B cell (primary cell): Measurements from ENCODE around the gene CSRP3. TPM values are rescaled to one million over a fixed set of nuclear protein-coding genes. Genes with fewer than 3 reads are reported as not detected.

Experiments used
- ATAC-seq: fragments of 200-7000 bp; cut with Tn5 transposase; one replicate; pipeline ENCODE4 v1.10.0; 2021; ENCODE audit warnings: low read depth, mild to moderate bottlenecking, moderate number of reproducible peaks, moderate library complexity
- CTCF ChIA-PET: fragments of 350-600 bp; sonication (Branson Sonifier 250); formaldehyde crosslinking; loops from one replicate; lab custom pipeline; 2021; ENCODE audit warnings: antibody characterized with exemption, inconsistent platforms; lab: Charles Lee
- POLR2A ChIA-PET: fragments of 350-600 bp; sonication (Branson Sonifier 250); formaldehyde crosslinking; loops from one replicate; lab custom pipeline; 2021; ENCODE audit warnings: antibody characterized with exemption; lab: Charles Lee
- DNase-seq: peaks from one replicate; pipeline ENCODE4 v3.0.0; 2013
- H2AFZ ChIP-seq: 2 replicates; pipeline ENCODE4 v1.6.1; 2012; ENCODE audit warnings: mild to moderate bottlenecking, low read depth, low read length; ENCODE audit not compliant: insufficient read depth, poor library complexity, severe bottlenecking
- H3K27ac ChIP-seq, 2 donors: 1 replicate in 1 of 2; 2 replicates in 1 of 2; pipeline ENCODE4 v1.5.1; 2012 to 2013; ENCODE audit warnings: low read length in 2 of 2, mild to moderate bottlenecking in 2 of 2, moderate library complexity in 1 of 2
- H3K27me3 ChIP-seq, 4 experiments: fragments of 200-600 bp in 1 of 4; sonication (generic) in 1 of 4; replicated peaks in 1 of 4; 1 replicate in 2 of 4; 2 replicates in 2 of 4; pipeline versions ENCODE4 v1.6.1 to v1.7.0; 2013 to 2016; ENCODE audit warnings: low read length in 3 of 4, mild to moderate bottlenecking in 2 of 4, mixed read lengths in 1 of 4, moderate library complexity in 1 of 4; ENCODE audit not compliant: insufficient read depth in 4 of 4, control insufficient read depth in 3 of 4; ENCODE audit errors: control extremely low read depth in 1 of 4
- H3K36me3 ChIP-seq, 2 experiments: replicated peaks in 1 of 2; 1 replicate in 1 of 2; 2 replicates in 1 of 2; pipeline versions ENCODE4 v1.6.1 to v1.7.1; 2013; ENCODE audit warnings: low read length in 1 of 2; ENCODE audit not compliant: insufficient read depth in 2 of 2, control insufficient read depth in 1 of 2; ENCODE audit errors: control extremely low read depth in 1 of 2, extremely low read depth in 1 of 2
- H3K4me1 ChIP-seq, 2 donors: fragments of 200-600 bp in 1 of 2; sonication (generic) in 1 of 2; 1 replicate in 1 of 2; 2 replicates in 1 of 2; pipeline versions ENCODE4 v1.5.1 to v1.6.1; 2013 to 2017; ENCODE audit warnings: low read length in 2 of 2; ENCODE audit not compliant: control insufficient read depth in 2 of 2, insufficient read depth in 2 of 2
- H3K4me2 ChIP-seq: replicated peaks from 2 replicates; pipeline ENCODE3; 2012; ENCODE audit warnings: mild to moderate bottlenecking, low read depth, low read length; ENCODE audit not compliant: poor library complexity, severe bottlenecking
- H3K4me3 ChIP-seq, 5 experiments: fragments of 200-600 bp in 1 of 5; sonication (generic) in 1 of 5; 1 replicate in 3 of 5; 2 replicates in 2 of 5; pipeline versions ENCODE4 v1.5.1 to v1.7.0; 2011 to 2016; ENCODE audit warnings: low read length in 4 of 5, mild to moderate bottlenecking in 4 of 5, low read depth in 2 of 5, control low read depth in 1 of 5, moderate library complexity in 1 of 5; ENCODE audit not compliant: insufficient read depth in 1 of 5; ENCODE audit errors: control extremely low read depth in 1 of 5, extremely low read depth in 1 of 5
- H3K79me2 ChIP-seq: fragments of 200-600 bp; sonication (generic); one replicate; pipeline ENCODE4 v1.6.0; 2016; ENCODE audit warnings: low read length; ENCODE audit not compliant: control insufficient read depth, insufficient read depth
- H3K9ac ChIP-seq: fragments of 200-600 bp; sonication (generic); 2 replicates; pipeline ENCODE4 v1.6.1; 2017; ENCODE audit warnings: mild to moderate bottlenecking, low read length, moderate library complexity
- H3K9me3 ChIP-seq, 3 donors: one replicate each; pipeline versions ENCODE4 v1.6.1 to v1.7.1; 2013; ENCODE audit warnings: low read length in 2 of 3; ENCODE audit not compliant: control insufficient read depth in 2 of 3, insufficient read depth in 1 of 3; ENCODE audit errors: control extremely low read depth in 1 of 3
- H4K20me1 ChIP-seq: 2 replicates; pipeline ENCODE4 v1.6.0; 2012; ENCODE audit warnings: mild to moderate bottlenecking, low read length; ENCODE audit not compliant: insufficient read depth, control insufficient read depth, poor library complexity, severe bottlenecking
- H3K27ac Mint-ChIP-seq: one replicate; pipeline ENCODE4 v1.8.0; 2021; ENCODE audit warnings: mixed read lengths
- H3K27me3 Mint-ChIP-seq: one replicate; pipeline ENCODE4 v1.8.0; 2021; ENCODE audit warnings: mixed read lengths
- H3K4me1 Mint-ChIP-seq: one replicate; pipeline ENCODE4 v1.8.0; 2021; ENCODE audit warnings: mixed read lengths
- H3K4me3 Mint-ChIP-seq: one replicate; pipeline ENCODE4 v1.8.0; 2021; ENCODE audit warnings: mixed read lengths
- H3K9me3 Mint-ChIP-seq: one replicate; pipeline ENCODE4 v1.8.0; 2022; ENCODE audit warnings: mixed read lengths; ENCODE audit not compliant: insufficient read depth
- EZH2 ChIP-seq: IDR thresholded peaks from 2 replicates; pipeline ENCODE4 v1.6.1; 2012; ENCODE audit warnings: borderline replicate concordance, low read depth, mild to moderate bottlenecking, moderate library complexity, low read length; ENCODE audit not compliant: insufficient read depth, poor library complexity, severe bottlenecking
- WGBS: methylation state at CpG from one replicate; pipeline ENCODE4 v1.1.5; 2013; ENCODE audit warnings: missing lambda C conversion rate; ENCODE audit not compliant: insufficient coverage; 5-methylcytosine and 5-hydroxymethylcytosine counted together
- intact Hi-C: fragments of 100-400 bp; cut with micrococcal nuclease; formaldehyde crosslinking; loops from one replicate; pipeline ENCODE4 v1.10.0; 2022
- polyA plus RNA-seq: library from polyadenylated mRNA; depleted of rRNA; stranded (reverse); fragments of >200 nt; gene quantifications from 2 replicates; pipeline ENCODE4 v1.2.3, GENCODE V29; 2012
- total RNA-seq, 2 donors: library from RNA; stranded (reverse); fragments of 120-200 nt in 1 of 2; gene quantifications; 1 replicate in 1 of 2; 2 replicates in 1 of 2; pipeline versions ENCODE4 v1.2.3 to v1.2.4, GENCODE V29; 2013 to 2022
- TF ChIP-seq, protein P1 (sequence below): fragments of 200-600 bp; IDR thresholded peaks from one replicate; pipeline ENCODE4 v1.8.0; 2022; ENCODE audit warnings: antibody characterized with exemption, mild to moderate bottlenecking

The CSRP3 gene
- total and polyA plus RNA-seq, 2 donors (not counting 1 experiment from before 2014, with no cell fraction given), result not detected

- DNase-seq (no peak), ATAC-seq (no peak)
- H3K27ac Mint-ChIP-seq, result no peak overlapping the region
- CTCF ChIA-PET, result interaction anchor here (1.5 to 2.5 kb wide), 2 partner anchors 10 to 11 kb away, joined by 4 to 5 read pairs; no protein-coding TSS in a partner anchor
- WGBS, result 100% methylated on average over 1 of the region's 1 CpG
- H3K4me3 Mint-ChIP-seq, result no peak overlapping the region
- peaks cover 10% of the 10 kb centered on the region for H3K4me1 Mint-ChIP-seq
- TF ChIP-seq, protein P1, sequence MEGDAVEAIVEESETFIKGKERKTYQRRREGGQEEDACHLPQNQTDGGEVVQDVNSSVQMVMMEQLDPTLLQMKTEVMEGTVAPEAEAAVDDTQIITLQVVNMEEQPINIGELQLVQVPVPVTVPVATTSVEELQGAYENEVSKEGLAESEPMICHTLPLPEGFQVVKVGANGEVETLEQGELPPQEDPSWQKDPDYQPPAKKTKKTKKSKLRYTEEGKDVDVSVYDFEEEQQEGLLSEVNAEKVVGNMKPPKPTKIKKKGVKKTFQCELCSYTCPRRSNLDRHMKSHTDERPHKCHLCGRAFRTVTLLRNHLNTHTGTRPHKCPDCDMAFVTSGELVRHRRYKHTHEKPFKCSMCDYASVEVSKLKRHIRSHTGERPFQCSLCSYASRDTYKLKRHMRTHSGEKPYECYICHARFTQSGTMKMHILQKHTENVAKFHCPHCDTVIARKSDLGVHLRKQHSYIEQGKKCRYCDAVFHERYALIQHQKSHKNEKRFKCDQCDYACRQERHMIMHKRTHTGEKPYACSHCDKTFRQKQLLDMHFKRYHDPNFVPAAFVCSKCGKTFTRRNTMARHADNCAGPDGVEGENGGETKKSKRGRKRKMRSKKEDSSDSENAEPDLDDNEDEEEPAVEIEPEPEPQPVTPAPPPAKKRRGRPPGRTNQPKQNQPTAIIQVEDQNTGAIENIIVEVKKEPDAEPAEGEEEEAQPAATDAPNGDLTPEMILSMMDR, result no peak
- TF ChIP-seq EZH2, result no peak
- intact Hi-C loops, result no loop called here
- no peak overlapping the region for H3K27ac ChIP-seq
- no peak overlapping the region for H2AFZ ChIP-seq
- no peaks in the 10 kb centered on the region for H3K9me3 Mint-ChIP-seq
- H3K4me2 ChIP-seq, result no peak overlapping the region
- peaks cover 8% of the 10 kb centered on the region in 2 donors for H3K4me1 ChIP-seq
- H3K4me3 ChIP-seq, result no peak overlapping the region
- POLR2A ChIA-PET, result no interaction called here
- peaks cover 0 to 7% (median 0%) of the 10 kb centered on the region in 3 donors for H3K9me3 ChIP-seq
- no peaks in the 10 kb centered on the region for H3K36me3 ChIP-seq
- no peaks in the 10 kb centered on the region for H4K20me1 ChIP-seq
- H3K27me3 ChIP-seq, result peaks cover 0 to 23% (median 12%) of the 10 kb centered on the region in 4 experiments
- H3K9ac ChIP-seq, result no peak overlapping the region
- H3K27me3 Mint-ChIP-seq, result peaks cover 25% of the 10 kb centered on the region
- H3K79me2 ChIP-seq, result no peaks in the 10 kb centered on the region
Measured at GRCh38 chr11:19246816-19247215, 45.0 kb upstream of the CSRP3 start.

- H3K79me2 ChIP-seq, result no peaks in the 10 kb centered on the region
- 100% methylated on average over 1 of the region's 5 CpGs for WGBS
- no peak overlapping the region for H3K4me2 ChIP-seq
- H3K4me1 ChIP-seq, result peaks cover 15 to 17% of the 10 kb centered on the region in 2 donors
- POLR2A ChIA-PET, result no interaction called here
- no peak overlapping the region for H3K4me3 Mint-ChIP-seq
- H4K20me1 ChIP-seq, result no peaks in the 10 kb centered on the region
- H3K4me1 Mint-ChIP-seq, result peaks cover 15% of the 10 kb centered on the region
- no peaks in the 10 kb centered on the region for H3K36me3 ChIP-seq
- no peak for TF ChIP-seq EZH2
- TF ChIP-seq, protein P1, result no peak
- H2AFZ ChIP-seq, result no peak overlapping the region
- peaks cover 31% of the 10 kb centered on the region for H3K27me3 Mint-ChIP-seq
- intact Hi-C loops, result no loop called here
- H3K27ac ChIP-seq, result no peak overlapping the region
- peaks cover 0 to 7% (median 0%) of the 10 kb centered on the region in 3 donors for H3K9me3 ChIP-seq
- peaks cover 0 to 35% (median 19%) of the 10 kb centered on the region in 4 experiments for H3K27me3 ChIP-seq
- DNase-seq (no peak), ATAC-seq (no peak)
- no peak overlapping the region for H3K9ac ChIP-seq
- H3K4me3 ChIP-seq, result no peak overlapping the region
- H3K9me3 Mint-ChIP-seq, result no peaks in the 10 kb centered on the region
- CTCF ChIA-PET, result interaction anchor here (1.5 kb wide), 2 partner anchors 13 kb away, joined by 4 to 5 read pairs; no protein-coding TSS in a partner anchor
- no peak overlapping the region for H3K27ac Mint-ChIP-seq
Measured at GRCh38 chr11:19245351-19245750, 43.6 kb upstream of the CSRP3 start.
